ENCODE results near the gene HNRNPUL2. TPM values are rescaled to one million over a fixed set of nuclear protein-coding genes. Genes with fewer than 3 reads are reported as not detected.
A peak's percentile ranks its signal among the peaks of the same experiment; 100 is the strongest.

HNRNPUL2 gene
- total and polyA plus RNA-seq, 10 of the 15 experiments (the other 5 are each of a cell fraction or from before 2014, with no cell fraction given): 1.6 to 72.2 (median 14.9) TPM

DNA sequence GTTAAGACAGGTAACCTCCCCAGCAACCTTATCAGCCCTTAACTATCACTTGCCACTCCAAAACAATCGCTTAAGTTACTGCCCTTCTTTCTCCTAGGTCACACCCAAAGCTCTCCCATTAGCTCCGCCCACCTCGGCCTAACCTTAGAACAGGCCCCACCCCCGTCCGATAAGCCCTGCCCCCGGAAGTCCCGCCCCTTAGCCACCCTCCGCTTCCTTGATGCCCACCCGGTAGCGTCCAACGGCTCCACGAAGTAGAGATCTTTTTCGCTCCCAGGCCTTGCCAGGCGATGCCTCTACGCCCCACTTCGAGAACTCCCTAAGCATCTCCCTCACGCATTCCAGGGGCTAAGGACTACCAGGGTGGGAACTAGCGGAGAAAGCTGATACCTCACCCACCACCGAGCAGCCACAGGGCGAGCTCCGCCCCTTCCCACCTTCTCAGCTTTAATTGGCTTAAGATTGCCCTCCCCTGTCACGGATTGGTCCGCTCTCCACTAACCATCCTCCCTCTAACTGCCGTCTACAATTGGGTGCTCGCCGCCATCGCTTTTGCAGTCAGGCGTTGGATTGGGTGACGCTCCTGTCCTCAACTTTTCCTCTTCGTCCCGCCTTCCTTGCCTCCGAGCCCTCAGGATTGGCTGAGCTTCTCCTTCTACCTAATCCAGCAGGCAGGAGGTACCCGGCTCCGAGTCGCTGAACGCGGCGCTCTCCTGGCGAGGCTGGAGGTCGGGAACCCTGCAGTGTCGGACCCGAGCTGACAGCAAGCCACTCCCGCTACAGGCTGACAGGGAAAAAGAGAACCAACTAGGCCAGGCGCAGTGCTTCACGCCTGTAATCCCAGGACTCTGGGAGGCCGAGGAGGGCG is 26.7 kb upstream of the HNRNPUL2 start, which contains the start of gene ZBTB3:
Gene ZBTB3 (minus strand): TSS at position 425 of the 868 bp plus-strand sequence. CDS start 496 bp downstream, outside the sequence.
- Histone ChIP-seq H3K4me2 (ENCODE audit: control insufficient read depth, insufficient read depth) (peak within 1 kb of the TSS; percentile 96), H3K27me3 (replicated peaks in 1 of 2; ENCODE audit: control insufficient read depth in 2 of 2, insufficient read depth in 2 of 2, low read length in 1 of 2) (no peaks in the 10 kb centered on the region), H3K36me3 (ENCODE audit: control insufficient read depth in 2 of 2, insufficient read depth in 2 of 2, low read length in 1 of 2) (no peaks in the 10 kb centered on the region), H2AFZ (ENCODE audit: control insufficient read depth, low read depth, low read length) (peak within 1 kb of the TSS; percentile 98), H3K79me2 (ENCODE audit: control insufficient read depth, insufficient read depth, low read length) (no peaks in the 10 kb centered on the region; the same call in 1 of the 2 replicates), H3K27ac (ENCODE audit: control insufficient read depth, insufficient read depth) (peak within 1 kb of the TSS; percentile 92), H3K4me3 (peak within 1 kb of the TSS; percentile 85), H3K9me3 (replicated peaks; ENCODE audit: control insufficient read depth, insufficient read depth, low read length) (no peaks in the 10 kb centered on the region), H3K4me1 (ENCODE audit: control insufficient read depth, insufficient read depth, low read length) (peaks cover 6% of the 10 kb centered on the region), H3K9ac (ENCODE audit: control insufficient read depth, insufficient read depth, low read length) (peak within 1 kb of the TSS; percentile 78), H4K20me1 (ENCODE audit: control insufficient read depth, insufficient read depth) (no peaks in the 10 kb centered on the region)
- no TSS peak for BruUV-seq (replicated peaks)
- in situ Hi-C loops (cut with MboI) (no loop called here), intact Hi-C loops (cut with micrococcal nuclease; ENCODE audit: unreplicated experiment) (loop anchor here (1.0 kb wide), 1 partner anchor 27 kb away; the partner anchor contains the start of gene HNRNPUL2)
- POLR2A ChIA-PET: interaction anchor here (0.5 to 4.6 kb wide), 44 partner anchors 8 to 810 kb away, joined by 3 to 70 read pairs (median 4); partner anchors contain the start of genes B3GAT3, C11orf98, CSKMT and EEF1G
- under 1% methylated on average over 43 of the region's 47 CpGs for WGBS (ENCODE audit: insufficient coverage, insufficient replicate concordance, low lambda C conversion rate, missing lambda C conversion rate)
- DNase-seq (ENCODE audit: low read depth, low spot score) (peak; percentile 99), ATAC-seq (peak; percentile 99), FAIRE-seq (peak; percentile 100)
- CTCF ChIA-PET: interaction anchor here (0.6 to 3.5 kb wide), 20 partner anchors 8 to 329 kb away, joined by 3 to 42 read pairs (median 4); partner anchors contain the start of genes B3GAT3, HNRNPUL2, TAF6L and TTC9C
- RAD21 ChIA-PET (ENCODE audit: unreplicated experiment): interaction anchor here (0.6 to 2.1 kb wide), 23 partner anchors 8 to 347 kb away, joined by 3 to 44 read pairs (median 5); partner anchors contain the start of genes C11orf98, CSKMT, HNRNPUL2 and MTA2
- SMC1A ChIA-PET (ENCODE audit: uncharacterized antibody, unreplicated experiment): interaction anchor here (0.5 to 3.5 kb wide), 22 partner anchors 8 to 197 kb away, joined by 3 to 27 read pairs (median 4); partner anchors contain the start of genes HNRNPUL2, STX5, TAF6L and TTC9C
- peak; percentile 97; the same call in 1 of the 2 replicates for TF ChIP-seq HDGF (IDR thresholded peaks at IDR 0.05)
- TF ChIP-seq RB1 (IDR thresholded peaks at IDR 0.05; ENCODE audit: borderline replicate concordance): no peak; the same call in 1 of the 2 replicates
- TF ChIP-seq RCOR1 (conservative IDR thresholded peaks at IDR 0.05; ENCODE audit: low read depth, low read length): no peak
- peak; percentile 75 for TF ChIP-seq POLR2AphosphoS2 (IDR thresholded peaks at IDR 0.05; ENCODE audit: low read depth, low read length)
- no peak for TF ChIP-seq MYC (IDR thresholded peaks at IDR 0.05; ENCODE audit: insufficient read depth, insufficient read length, insufficient replicate concordance, low read length, severe bottlenecking)
- peak; percentile 66 for TF ChIP-seq CREB1 (IDR thresholded peaks at IDR 0.05; ENCODE audit: low read depth)
- peak; percentile 64 for TF ChIP-seq DPF2 (IDR thresholded peaks at IDR 0.05)
- TF ChIP-seq, protein P1, sequence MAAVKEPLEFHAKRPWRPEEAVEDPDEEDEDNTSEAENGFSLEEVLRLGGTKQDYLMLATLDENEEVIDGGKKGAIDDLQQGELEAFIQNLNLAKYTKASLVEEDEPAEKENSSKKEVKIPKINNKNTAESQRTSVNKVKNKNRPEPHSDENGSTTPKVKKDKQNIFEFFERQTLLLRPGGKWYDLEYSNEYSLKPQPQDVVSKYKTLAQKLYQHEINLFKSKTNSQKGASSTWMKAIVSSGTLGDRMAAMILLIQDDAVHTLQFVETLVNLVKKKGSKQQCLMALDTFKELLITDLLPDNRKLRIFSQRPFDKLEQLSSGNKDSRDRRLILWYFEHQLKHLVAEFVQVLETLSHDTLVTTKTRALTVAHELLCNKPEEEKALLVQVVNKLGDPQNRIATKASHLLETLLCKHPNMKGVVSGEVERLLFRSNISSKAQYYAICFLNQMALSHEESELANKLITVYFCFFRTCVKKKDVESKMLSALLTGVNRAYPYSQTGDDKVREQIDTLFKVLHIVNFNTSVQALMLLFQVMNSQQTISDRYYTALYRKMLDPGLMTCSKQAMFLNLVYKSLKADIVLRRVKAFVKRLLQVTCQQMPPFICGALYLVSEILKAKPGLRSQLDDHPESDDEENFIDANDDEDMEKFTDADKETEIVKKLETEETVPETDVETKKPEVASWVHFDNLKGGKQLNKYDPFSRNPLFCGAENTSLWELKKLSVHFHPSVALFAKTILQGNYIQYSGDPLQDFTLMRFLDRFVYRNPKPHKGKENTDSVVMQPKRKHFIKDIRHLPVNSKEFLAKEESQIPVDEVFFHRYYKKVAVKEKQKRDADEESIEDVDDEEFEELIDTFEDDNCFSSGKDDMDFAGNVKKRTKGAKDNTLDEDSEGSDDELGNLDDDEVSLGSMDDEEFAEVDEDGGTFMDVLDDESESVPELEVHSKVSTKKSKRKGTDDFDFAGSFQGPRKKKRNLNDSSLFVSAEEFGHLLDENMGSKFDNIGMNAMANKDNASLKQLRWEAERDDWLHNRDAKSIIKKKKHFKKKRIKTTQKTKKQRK (IDR thresholded peaks at IDR 0.05; ENCODE audit: low read depth, low read length): peak; percentile 95
- peak; percentile 85 for TF ChIP-seq POLR2A (IDR thresholded peaks at IDR 0.05; ENCODE audit: low read depth, low read length)
- TF ChIP-seq, protein P2, sequence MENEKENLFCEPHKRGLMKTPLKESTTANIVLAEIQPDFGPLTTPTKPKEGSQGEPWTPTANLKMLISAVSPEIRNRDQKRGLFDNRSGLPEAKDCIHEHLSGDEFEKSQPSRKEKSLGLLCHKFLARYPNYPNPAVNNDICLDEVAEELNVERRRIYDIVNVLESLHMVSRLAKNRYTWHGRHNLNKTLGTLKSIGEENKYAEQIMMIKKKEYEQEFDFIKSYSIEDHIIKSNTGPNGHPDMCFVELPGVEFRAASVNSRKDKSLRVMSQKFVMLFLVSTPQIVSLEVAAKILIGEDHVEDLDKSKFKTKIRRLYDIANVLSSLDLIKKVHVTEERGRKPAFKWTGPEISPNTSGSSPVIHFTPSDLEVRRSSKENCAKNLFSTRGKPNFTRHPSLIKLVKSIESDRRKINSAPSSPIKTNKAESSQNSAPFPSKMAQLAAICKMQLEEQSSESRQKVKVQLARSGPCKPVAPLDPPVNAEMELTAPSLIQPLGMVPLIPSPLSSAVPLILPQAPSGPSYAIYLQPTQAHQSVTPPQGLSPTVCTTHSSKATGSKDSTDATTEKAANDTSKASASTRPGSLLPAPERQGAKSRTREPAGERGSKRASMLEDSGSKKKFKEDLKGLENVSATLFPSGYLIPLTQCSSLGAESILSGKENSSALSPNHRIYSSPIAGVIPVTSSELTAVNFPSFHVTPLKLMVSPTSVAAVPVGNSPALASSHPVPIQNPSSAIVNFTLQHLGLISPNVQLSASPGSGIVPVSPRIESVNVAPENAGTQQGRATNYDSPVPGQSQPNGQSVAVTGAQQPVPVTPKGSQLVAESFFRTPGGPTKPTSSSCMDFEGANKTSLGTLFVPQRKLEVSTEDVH (IDR thresholded peaks at IDR 0.05; ENCODE audit: low read depth, partially characterized antibody): peak; percentile 69
- TF ChIP-seq, protein P3, sequence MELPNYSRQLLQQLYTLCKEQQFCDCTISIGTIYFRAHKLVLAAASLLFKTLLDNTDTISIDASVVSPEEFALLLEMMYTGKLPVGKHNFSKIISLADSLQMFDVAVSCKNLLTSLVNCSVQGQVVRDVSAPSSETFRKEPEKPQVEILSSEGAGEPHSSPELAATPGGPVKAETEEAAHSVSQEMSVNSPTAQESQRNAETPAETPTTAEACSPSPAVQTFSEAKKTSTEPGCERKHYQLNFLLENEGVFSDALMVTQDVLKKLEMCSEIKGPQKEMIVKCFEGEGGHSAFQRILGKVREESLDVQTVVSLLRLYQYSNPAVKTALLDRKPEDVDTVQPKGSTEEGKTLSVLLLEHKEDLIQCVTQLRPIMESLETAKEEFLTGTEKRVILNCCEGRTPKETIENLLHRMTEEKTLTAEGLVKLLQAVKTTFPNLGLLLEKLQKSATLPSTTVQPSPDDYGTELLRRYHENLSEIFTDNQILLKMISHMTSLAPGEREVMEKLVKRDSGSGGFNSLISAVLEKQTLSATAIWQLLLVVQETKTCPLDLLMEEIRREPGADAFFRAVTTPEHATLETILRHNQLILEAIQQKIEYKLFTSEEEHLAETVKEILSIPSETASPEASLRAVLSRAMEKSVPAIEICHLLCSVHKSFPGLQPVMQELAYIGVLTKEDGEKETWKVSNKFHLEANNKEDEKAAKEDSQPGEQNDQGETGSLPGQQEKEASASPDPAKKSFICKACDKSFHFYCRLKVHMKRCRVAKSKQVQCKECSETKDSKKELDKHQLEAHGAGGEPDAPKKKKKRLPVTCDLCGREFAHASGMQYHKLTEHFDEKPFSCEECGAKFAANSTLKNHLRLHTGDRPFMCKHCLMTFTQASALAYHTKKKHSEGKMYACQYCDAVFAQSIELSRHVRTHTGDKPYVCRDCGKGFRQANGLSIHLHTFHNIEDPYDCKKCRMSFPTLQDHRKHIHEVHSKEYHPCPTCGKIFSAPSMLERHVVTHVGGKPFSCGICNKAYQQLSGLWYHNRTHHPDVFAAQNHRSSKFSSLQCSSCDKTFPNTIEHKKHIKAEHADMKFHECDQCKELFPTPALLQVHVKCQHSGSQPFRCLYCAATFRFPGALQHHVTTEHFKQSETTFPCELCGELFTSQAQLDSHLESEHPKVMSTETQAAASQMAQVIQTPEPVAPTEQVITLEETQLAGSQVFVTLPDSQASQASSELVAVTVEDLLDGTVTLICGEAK (IDR thresholded peaks at IDR 0.05; ENCODE audit: borderline replicate concordance): peak; percentile 94

Measured in GM12878 (cell line).